ENCODE measurements around the gene NUDCD3. TPM values are rescaled to one million over a fixed set of nuclear protein-coding genes. Genes with fewer than 3 reads are reported as not detected.

NUDCD3 gene
- total RNA-seq, 1 experiment from 2014 or later = 117 TPM

GRCh38 chr7:44383566-44383965, 106.9 kb downstream of the NUDCD3 start:
- no peaks in the 10 kb centered on the region for H3K27me3 ChIP-seq (ENCODE audit: control insufficient read depth, insufficient read depth, low read length)
- CTCF ChIA-PET = no interaction called here
- H3K9me3 ChIP-seq (ENCODE audit: control insufficient read depth, insufficient read depth, low read depth, low read length) = no peaks in the 10 kb centered on the region
- no peak for ATAC-seq
- POLR2A ChIA-PET = no interaction called here
- H3K4me1 ChIP-seq (ENCODE audit: control insufficient read depth, insufficient read depth, low read length) = no peaks in the 10 kb centered on the region
- no peak overlapping the region for H3K4me3 ChIP-seq (ENCODE audit: low read depth in 2 of 2, low read length in 2 of 2)
- intact Hi-C loops (cut with micrococcal nuclease; ENCODE audit: unreplicated experiment) (no loop called here), in situ Hi-C loops (cut with HindIII; ENCODE audit: low pct_unique_long_range_greater_than_20kb, low sequenced_read_pairs) (no loop called here)
- no TSS peak for BruUV-seq (replicated peaks)
- TF ChIP-seq REST (IDR thresholded peaks at IDR 0.05; ENCODE audit: insufficient read depth in 1 of 2, low read depth in 2 of 2, low read length in 1 of 2) (no peak), CTCF (IDR thresholded peaks at IDR 0.05) (no peak), TCF7L2 (IDR thresholded peaks at IDR 0.05; ENCODE audit: low read depth, low read length) (no peak), SIN3A (IDR thresholded peaks at IDR 0.05; ENCODE audit: borderline replicate concordance, insufficient read depth, low read depth, low read length) (no peak), POLR2AphosphoS5 (IDR thresholded peaks at IDR 0.05; ENCODE audit: low read depth, low read length) (no peak)
- no peak for DNase-seq (ENCODE audit: low read depth, low spot score)
- H3K36me3 ChIP-seq (ENCODE audit: control insufficient read depth, insufficient read depth, low read length) = peaks cover 3% of the 10 kb centered on the region; the same call in 1 of the 2 replicates
- no peak overlapping the region for H3K27ac ChIP-seq (ENCODE audit: low read length)

GRCh38 chr7:44382459-44383265, 107.8 kb downstream of the NUDCD3 start:
- ATAC-seq (no peak), DNase-seq (ENCODE audit: low read depth, low spot score) (no peak)
- BruUV-seq (replicated peaks) = no TSS peak
- Histone ChIP-seq H3K27ac (ENCODE audit: low read length) (no peak overlapping the region), H3K36me3 (ENCODE audit: control insufficient read depth, insufficient read depth, low read length) (peaks cover 2% of the 10 kb centered on the region; the same call in 1 of the 2 replicates), H3K9me3 (ENCODE audit: control insufficient read depth, insufficient read depth, low read depth, low read length) (no peaks in the 10 kb centered on the region), H3K4me1 (ENCODE audit: control insufficient read depth, insufficient read depth, low read length) (no peaks in the 10 kb centered on the region), H3K4me3 (ENCODE audit: low read depth in 2 of 2, low read length in 2 of 2) (no peak overlapping the region), H3K27me3 (ENCODE audit: control insufficient read depth, insufficient read depth, low read length) (no peaks in the 10 kb centered on the region)
- no peak for TF ChIP-seq SIN3A (IDR thresholded peaks at IDR 0.05; ENCODE audit: borderline replicate concordance, insufficient read depth, low read depth, low read length)
- no peak for TF ChIP-seq REST (IDR thresholded peaks at IDR 0.05; ENCODE audit: insufficient read depth in 1 of 2, low read depth in 2 of 2, low read length in 1 of 2)
- TF ChIP-seq POLR2AphosphoS5 (IDR thresholded peaks at IDR 0.05; ENCODE audit: low read depth, low read length) = no peak
- TF ChIP-seq TCF7L2 (IDR thresholded peaks at IDR 0.05; ENCODE audit: low read depth, low read length) = no peak
- in situ Hi-C loops (cut with HindIII; ENCODE audit: low pct_unique_long_range_greater_than_20kb, low sequenced_read_pairs) = no loop called here
- ChIA-PET POLR2A (no interaction called here), CTCF (no interaction called here)
- intact Hi-C loops (cut with micrococcal nuclease; ENCODE audit: unreplicated experiment) = no loop called here
